Adrenal gland (tissue), 5 donors: ENCODE measurements around the gene CRYBG1.

Source experiments
- CTCF ChIP-seq, 6 experiments: fragments of 450-650 bp in 4 of 6; fragments of 200-600 bp in 2 of 6; sonication (generic) in 1 of 6; IDR thresholded peaks; 1 replicate in 5 of 6; 2 replicates in 1 of 6; pipeline versions ENCODE4 v1.5.1 to v1.8.0; 2016 to 2021; ENCODE audit warnings: antibody characterized with exemption in 6 of 6, mild to moderate bottlenecking in 2 of 6, moderate library complexity in 1 of 6
- POLR2A ChIP-seq, 2 donors: fragments of 450-650 bp; IDR thresholded peaks; one replicate each; pipeline ENCODE4 v1.6.1; 2017; ENCODE audit warnings: antibody characterized with exemption in 2 of 2, mild to moderate bottlenecking in 2 of 2, moderate library complexity in 1 of 2
- donor health status: DM: no; HTN: no; CAD: no.

DNA sequence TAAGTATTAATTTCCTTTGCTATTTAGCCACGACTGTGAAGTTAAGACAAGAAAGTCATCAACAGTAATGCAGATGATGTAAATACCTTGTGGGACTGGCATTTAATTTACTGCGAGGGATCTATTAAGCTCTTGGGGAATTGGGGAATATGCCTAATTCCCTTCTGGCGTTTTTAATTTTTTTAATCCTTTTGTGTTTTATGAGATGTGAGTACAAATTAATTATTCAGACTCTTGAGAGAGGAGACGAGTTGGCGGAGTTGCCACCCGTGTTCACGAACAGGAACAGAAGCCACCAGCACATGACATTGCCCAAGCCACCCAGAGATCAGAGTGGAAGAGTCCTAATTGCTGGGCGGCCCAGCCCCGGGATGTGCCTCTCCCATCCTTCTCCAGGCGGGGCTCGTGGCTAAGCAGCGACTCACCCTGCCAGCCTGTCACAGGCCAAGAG, 533 bp upstream of the CRYBG1 start:
- no peak for TF ChIP-seq POLR2A (IDR thresholded peaks at IDR 0.05)
- TF ChIP-seq CTCF (IDR thresholded peaks at IDR 0.05), result no peak
